Adrenal gland (tissue), 5 donors: ENCODE data around the gene GAGE10.
"Not testable (repeated sequence)": the region's sequence is repeated elsewhere in the genome, so short reads cannot be mapped to it uniquely, and the experiment has no call there.

ENCODE experiments used
- CTCF ChIP-seq, 6 experiments: fragments of 450-650 bp in 4 of 6; fragments of 200-600 bp in 2 of 6; sonication (generic) in 1 of 6; IDR thresholded peaks; 1 replicate in 5 of 6; 2 replicates in 1 of 6; pipeline versions ENCODE4 v1.5.1 to v1.8.0; 2016 to 2021; ENCODE audit warnings: antibody characterized with exemption in 6 of 6, mild to moderate bottlenecking in 2 of 6, moderate library complexity in 1 of 6
- POLR2A ChIP-seq, 2 donors: fragments of 450-650 bp; IDR thresholded peaks; one replicate each; pipeline ENCODE4 v1.6.1; 2017; ENCODE audit warnings: antibody characterized with exemption in 2 of 2, mild to moderate bottlenecking in 2 of 2, moderate library complexity in 1 of 2
- donor health status: DM: no; HTN: no; CAD: no.

DNA sequence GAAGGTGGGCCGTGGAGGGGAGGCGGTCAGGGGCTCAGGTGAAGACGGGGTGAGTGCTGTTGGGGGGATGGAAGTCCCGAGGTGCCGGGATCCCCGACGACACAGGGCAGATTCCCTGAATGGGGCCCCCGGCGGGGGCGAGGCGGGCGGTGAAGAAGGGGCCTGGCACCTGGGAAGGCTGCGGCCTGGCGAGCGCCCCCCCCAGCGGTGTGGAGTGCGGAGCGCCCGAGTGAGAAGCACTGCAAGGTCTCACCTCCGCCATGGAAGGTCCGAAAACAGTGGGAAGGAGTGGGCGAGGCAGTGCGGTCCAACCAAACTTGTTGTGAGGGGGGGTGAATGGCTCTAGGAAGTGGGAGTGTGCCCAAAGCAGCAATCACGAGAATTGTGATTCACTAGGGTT is 38.0 kb downstream of the GAGE10 start:
- TF ChIP-seq CTCF, POLR2A (IDR thresholded peaks at IDR 0.05): not testable (repeated sequence)
